ENCODE results near the gene ARHGAP28. TPM values are rescaled to one million over a fixed set of nuclear protein-coding genes. Genes with fewer than 3 reads are reported as not detected.

Gene ARHGAP28
- total and polyA plus RNA-seq, 2 experiments from 2014 or later, result 0.20 TPM; not detected in 1

DNA sequence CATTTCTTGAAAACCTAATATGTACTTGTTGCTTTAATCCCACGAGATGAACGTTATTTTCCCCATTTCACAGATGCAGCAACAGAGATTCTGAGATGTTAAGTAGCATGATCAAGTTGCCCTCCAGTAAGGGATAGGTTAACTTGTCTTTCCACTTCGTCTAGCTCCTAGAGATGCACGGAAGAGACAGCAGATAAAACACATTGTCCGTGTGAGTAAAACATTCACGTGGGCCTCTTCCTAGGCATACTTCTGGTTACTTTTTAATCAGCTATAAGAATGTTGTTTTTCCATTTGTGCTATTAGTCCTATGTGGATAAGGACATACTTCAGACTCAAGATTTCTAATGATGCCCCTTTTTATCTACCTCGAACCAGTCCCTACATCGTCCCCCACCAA lies 1.2 kb upstream of the ARHGAP28 start:
- in situ Hi-C loops (cut with MboI), result no loop called here
- no peak overlapping the region for H2AFZ ChIP-seq
- no peaks in the 10 kb centered on the region for H3K9me2 ChIP-seq (ENCODE audit: insufficient read depth)

DNA sequence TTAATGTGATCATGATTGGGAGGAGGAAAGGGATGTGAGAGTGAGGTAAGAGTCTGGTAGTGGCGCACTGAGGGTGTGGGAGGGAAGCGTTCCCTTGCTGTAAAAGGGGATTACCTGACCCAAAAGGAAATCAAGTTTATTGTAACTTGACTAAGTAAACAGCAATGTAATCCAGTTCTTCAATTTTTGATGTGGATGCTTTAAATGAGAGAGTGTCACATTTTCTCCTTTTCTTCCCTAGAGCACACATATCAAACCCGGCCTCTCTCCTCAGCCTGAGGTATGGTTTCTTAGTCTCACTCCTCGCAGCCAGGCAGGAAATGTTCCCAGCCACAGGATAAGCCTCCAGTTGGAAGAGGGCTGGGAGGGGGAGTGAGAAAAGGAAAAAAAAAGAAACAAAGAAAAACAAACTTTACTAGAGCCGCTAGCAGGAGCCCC lies 688 bp upstream of the ARHGAP28 start:
- no peak overlapping the region for H3K27ac ChIP-seq
- peaks cover 25% of the 10 kb centered on the region for H3K27me3 ChIP-seq (replicated peaks; ENCODE audit: insufficient read depth)
- no peak for TF ChIP-seq EZH2 (IDR thresholded peaks at IDR 0.05; ENCODE audit: insufficient read depth, poor library complexity, severe bottlenecking)
- no peak for TF ChIP-seq EZH2phosphoT487 (IDR thresholded peaks at IDR 0.05; ENCODE audit: insufficient read depth, low read depth)
- WGBS, 2 experiments (ENCODE audit: low coverage in 1 of 2, low lambda C conversion rate in 2 of 2, missing lambda C conversion rate in 2 of 2), result 25 to 27% methylated on average over 5 of the region's 5 CpGs
- no peaks in the 10 kb centered on the region for H3K79me2 ChIP-seq (ENCODE audit: insufficient read depth)
- peaks cover 16% of the 10 kb centered on the region for H3F3A ChIP-seq (ENCODE audit: insufficient read depth)
- H3K4me3 ChIP-seq, result peak overlapping the region; percentile 62
- no peaks in the 10 kb centered on the region for H3K9me2 ChIP-seq (ENCODE audit: insufficient read depth)
- no peaks in the 10 kb centered on the region for H3K36me3 ChIP-seq (ENCODE audit: low read depth)
- H3K4me2 ChIP-seq (ENCODE audit: unreplicated experiment), result peak overlapping the region; percentile 60
- no peak for DNase-seq
- H3K9me3 ChIP-seq (ENCODE audit: low read depth), result no peaks in the 10 kb centered on the region
- H4K20me1 ChIP-seq (ENCODE audit: insufficient read depth), result no peaks in the 10 kb centered on the region
- H2AFZ ChIP-seq, result peak overlapping the region; percentile 55
- H3K9ac ChIP-seq, result no peak overlapping the region
- H3K4me1 ChIP-seq (ENCODE audit: insufficient read depth), result peaks cover 10% of the 10 kb centered on the region
- in situ Hi-C loops (cut with MboI), result no loop called here

More for the DNA sequence above, 1.2 kb upstream of the ARHGAP28 start:
- peaks cover 10% of the 10 kb centered on the region for H3K4me1 ChIP-seq (ENCODE audit: insufficient read depth)
- peaks cover 20% of the 10 kb centered on the region; the same call in 1 of the 2 replicates for H3K27me3 ChIP-seq (replicated peaks; ENCODE audit: insufficient read depth)
- no peaks in the 10 kb centered on the region for H3K36me3 ChIP-seq (ENCODE audit: low read depth)
- H3F3A ChIP-seq (ENCODE audit: insufficient read depth), result peaks cover 16% of the 10 kb centered on the region
- WGBS, 2 experiments (ENCODE audit: low coverage in 1 of 2, low lambda C conversion rate in 2 of 2, missing lambda C conversion rate in 2 of 2), result 49% methylated on average over 8 of the region's 8 CpGs
- H3K9me3 ChIP-seq (ENCODE audit: low read depth), result no peaks in the 10 kb centered on the region
- no peak overlapping the region for H3K4me2 ChIP-seq (ENCODE audit: unreplicated experiment)
- H3K4me3 ChIP-seq, result no peak overlapping the region
- no peak overlapping the region for H3K27ac ChIP-seq
- no peaks in the 10 kb centered on the region for H3K79me2 ChIP-seq (ENCODE audit: insufficient read depth)
- TF ChIP-seq EZH2phosphoT487 (IDR thresholded peaks at IDR 0.05; ENCODE audit: insufficient read depth, low read depth) (no peak), EZH2 (IDR thresholded peaks at IDR 0.05; ENCODE audit: insufficient read depth, poor library complexity, severe bottlenecking) (no peak)
- DNase-seq, result no peak
- H4K20me1 ChIP-seq (ENCODE audit: insufficient read depth), result no peaks in the 10 kb centered on the region
- no peak overlapping the region for H3K9ac ChIP-seq

DNA sequence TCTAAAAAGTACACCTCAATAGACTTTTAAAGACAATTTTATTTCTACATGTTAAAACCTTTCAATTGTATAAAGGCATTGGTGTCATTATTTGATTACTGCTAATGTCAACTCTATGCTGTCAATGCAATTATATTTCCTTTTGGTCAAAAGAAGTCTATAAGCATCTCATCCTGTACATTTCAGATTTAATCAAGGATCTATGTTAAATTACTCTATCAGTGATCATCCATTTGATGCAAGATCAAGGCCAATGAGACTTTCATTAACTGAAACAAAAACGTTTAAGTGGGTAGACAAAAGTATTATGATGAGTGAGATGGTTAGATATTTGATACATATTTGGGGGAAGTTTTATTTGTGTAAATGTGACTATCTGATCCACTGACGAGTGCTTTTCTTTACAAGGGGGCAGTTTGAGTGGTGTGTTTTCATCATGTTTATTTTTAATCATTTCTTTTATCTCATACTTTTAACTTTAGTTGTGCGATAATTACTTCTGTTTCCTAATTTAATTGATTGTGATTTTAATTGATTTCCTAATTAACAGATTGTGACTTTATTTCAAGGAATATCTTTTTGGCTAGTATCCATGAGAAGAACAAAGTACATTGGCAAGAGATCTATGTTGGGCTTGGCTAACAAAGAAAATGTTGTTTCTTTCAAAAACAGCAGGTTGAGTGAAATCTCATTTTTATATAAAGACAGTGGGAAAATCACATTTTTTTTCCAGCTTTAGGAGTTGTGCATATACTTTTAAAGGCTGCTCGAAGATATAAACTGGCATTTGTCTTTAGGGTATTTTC lies 1.1 kb downstream of the ARHGAP28 start:
- H3K4me2 ChIP-seq (ENCODE audit: unreplicated experiment), result peak overlapping the region; percentile 60
- peaks cover 10% of the 10 kb centered on the region for H3K4me1 ChIP-seq (ENCODE audit: insufficient read depth)
- peaks cover 43% of the 10 kb centered on the region for H3K27me3 ChIP-seq (replicated peaks; ENCODE audit: insufficient read depth)
- WGBS, 2 experiments (ENCODE audit: low coverage in 1 of 2, low lambda C conversion rate in 2 of 2, missing lambda C conversion rate in 2 of 2), result 30 to 40% methylated on average over 4 of the region's 4 CpGs
- no peaks in the 10 kb centered on the region for H3K9me3 ChIP-seq (ENCODE audit: low read depth)
- no peak overlapping the region for H2AFZ ChIP-seq
- in situ Hi-C loops (cut with MboI), result no loop called here
- H3K9ac ChIP-seq, result no peak overlapping the region
- no peak for DNase-seq
- H3F3A ChIP-seq (ENCODE audit: insufficient read depth), result peaks cover 16% of the 10 kb centered on the region
- no peak overlapping the region for H3K4me3 ChIP-seq
- H3K9me2 ChIP-seq (ENCODE audit: insufficient read depth), result no peaks in the 10 kb centered on the region
- no peaks in the 10 kb centered on the region for H3K36me3 ChIP-seq (ENCODE audit: low read depth)
- no peaks in the 10 kb centered on the region for H4K20me1 ChIP-seq (ENCODE audit: insufficient read depth)
- no peak overlapping the region for H3K27ac ChIP-seq
- TF ChIP-seq EZH2phosphoT487 (IDR thresholded peaks at IDR 0.05; ENCODE audit: insufficient read depth, low read depth), result no peak
- TF ChIP-seq EZH2 (IDR thresholded peaks at IDR 0.05; ENCODE audit: insufficient read depth, poor library complexity, severe bottlenecking), result no peak
- no peaks in the 10 kb centered on the region for H3K79me2 ChIP-seq (ENCODE audit: insufficient read depth)

GRCh38 chr18:6731222-6731596 lies 1.7 kb downstream of the ARHGAP28 start:
- H3K9me2 ChIP-seq (ENCODE audit: insufficient read depth), result no peaks in the 10 kb centered on the region
- H3K36me3 ChIP-seq (ENCODE audit: low read depth), result no peaks in the 10 kb centered on the region
- H3K4me1 ChIP-seq (ENCODE audit: insufficient read depth), result peaks cover 10% of the 10 kb centered on the region
- no peak overlapping the region for H3K9ac ChIP-seq
- no peak overlapping the region for H3K4me3 ChIP-seq
- no peaks in the 10 kb centered on the region for H4K20me1 ChIP-seq (ENCODE audit: insufficient read depth)
- peak; percentile 78 for DNase-seq
- no peaks in the 10 kb centered on the region for H3K79me2 ChIP-seq (ENCODE audit: insufficient read depth)
- H3F3A ChIP-seq (ENCODE audit: insufficient read depth), result peaks cover 16% of the 10 kb centered on the region
- peaks cover 49% of the 10 kb centered on the region for H3K27me3 ChIP-seq (replicated peaks; ENCODE audit: insufficient read depth)
- no peak overlapping the region for H3K4me2 ChIP-seq (ENCODE audit: unreplicated experiment)
- H2AFZ ChIP-seq, result no peak overlapping the region
- 2 to 3% methylated on average over 6 of the region's 6 CpGs for WGBS, 2 experiments (ENCODE audit: low coverage in 1 of 2, low lambda C conversion rate in 2 of 2, missing lambda C conversion rate in 2 of 2)
- H3K27ac ChIP-seq, result no peak overlapping the region
- no peaks in the 10 kb centered on the region for H3K9me3 ChIP-seq (ENCODE audit: low read depth)
- in situ Hi-C loops (cut with MboI), result no loop called here
- no peak for TF ChIP-seq EZH2 (IDR thresholded peaks at IDR 0.05; ENCODE audit: insufficient read depth, poor library complexity, severe bottlenecking)
- 0 out of 2 replicates have a peak, but pooled peaks have one; percentile 55 for TF ChIP-seq EZH2phosphoT487 (IDR thresholded peaks at IDR 0.05; ENCODE audit: insufficient read depth, low read depth)

All from GM23248 (cell line).